ENCODE results near the gene NEUROG1. TPM values are rescaled to one million over a fixed set of nuclear protein-coding genes. Genes with fewer than 3 reads are reported as not detected.
"Not testable (repeated sequence)": the region's sequence is repeated elsewhere in the genome, so short reads cannot be mapped to it uniquely, and the experiment has no call there.

NEUROG1 gene
- total RNA-seq, 1 donor from 2014 or later: not detected

- DNase-seq (no peak), ATAC-seq (no peak)
- intact Hi-C loops (cut with micrococcal nuclease): no loop called here
Observed at GRCh38 chr5:135543001-135543484, 7.3 kb upstream of the NEUROG1 start.

- DNase-seq (no peak), ATAC-seq (no peak)
- intact Hi-C loops (cut with micrococcal nuclease): no loop called here
Observed at GRCh38 chr5:135541807-135542502, 6.2 kb upstream of the NEUROG1 start.

GRCh38 chr5:135539430-135540005, 3.8 kb upstream of the NEUROG1 start:
- ATAC-seq (no peak), DNase-seq (no peak)
- intact Hi-C loops (cut with micrococcal nuclease): no loop called here

- ATAC-seq: no peak
- intact Hi-C loops (cut with micrococcal nuclease): no loop called here
- no peak for DNase-seq
Observed at GRCh38 chr5:135538261-135538660, 2.5 kb upstream of the NEUROG1 start.

GRCh38 chr5:135537745-135538144, 2.0 kb upstream of the NEUROG1 start:
- intact Hi-C loops (cut with micrococcal nuclease): no loop called here
- DNase-seq (no peak), ATAC-seq (no peak)

- no peak for DNase-seq
- ATAC-seq: no peak
- intact Hi-C loops (cut with micrococcal nuclease): no loop called here
Observed at GRCh38 chr5:135537271-135537670, 1.5 kb upstream of the NEUROG1 start.

- ATAC-seq (no peak), DNase-seq (no peak)
- intact Hi-C loops (cut with micrococcal nuclease): no loop called here
Observed at GRCh38 chr5:135535420-135535819, 344 bp downstream of the NEUROG1 start.

- ATAC-seq (no peak), DNase-seq (no peak)
- intact Hi-C loops (cut with micrococcal nuclease): no loop called here
Observed at GRCh38 chr5:135534609-135535419, 950 bp downstream of the NEUROG1 start.

GRCh38 chr5:135533794-135534193, 2.0 kb downstream of the NEUROG1 start:
- DNase-seq (no peak), ATAC-seq (no peak)
- intact Hi-C loops (cut with micrococcal nuclease): no loop called here

GRCh38 chr5:135533334-135533733, 2.4 kb downstream of the NEUROG1 start:
- DNase-seq (no peak), ATAC-seq (no peak)
- intact Hi-C loops (cut with micrococcal nuclease): no loop called here

- intact Hi-C loops (cut with micrococcal nuclease); ATAC-seq; DNase-seq: not testable (repeated sequence)
Observed at GRCh38 chr5:135529576-135529975, 6.2 kb downstream of the NEUROG1 start.

GRCh38 chr5:135526924-135527323, 8.8 kb downstream of the NEUROG1 start:
- DNase-seq (no peak), ATAC-seq (no peak)
- intact Hi-C loops (cut with micrococcal nuclease): no loop called here

- DNase-seq (no peak), ATAC-seq (no peak)
- intact Hi-C loops (cut with micrococcal nuclease): no loop called here
Observed at GRCh38 chr5:135521964-135522363, 13.8 kb downstream of the NEUROG1 start.

- DNase-seq (no peak), ATAC-seq (no peak)
- intact Hi-C loops (cut with micrococcal nuclease): no loop called here
Observed at GRCh38 chr5:135517631-135518030, 18.1 kb downstream of the NEUROG1 start.

- no peak for ATAC-seq
- DNase-seq: no peak
- intact Hi-C loops (cut with micrococcal nuclease): no loop called here
Observed at GRCh38 chr5:135514116-135514515, 21.6 kb downstream of the NEUROG1 start.

- ATAC-seq (no peak), DNase-seq (no peak)
- intact Hi-C loops (cut with micrococcal nuclease): no loop called here
Observed at GRCh38 chr5:135511761-135512575, 23.8 kb downstream of the NEUROG1 start.

GRCh38 chr5:135509995-135510394, 25.8 kb downstream of the NEUROG1 start:
- no peak for DNase-seq
- ATAC-seq: no peak
- intact Hi-C loops (cut with micrococcal nuclease): no loop called here

GRCh38 chr5:135508496-135509005, 27.2 kb downstream of the NEUROG1 start:
- ATAC-seq (no peak), DNase-seq (no peak)
- intact Hi-C loops (cut with micrococcal nuclease): no loop called here

- DNase-seq (no peak), ATAC-seq (no peak)
- intact Hi-C loops (cut with micrococcal nuclease): no loop called here
Observed at GRCh38 chr5:135505973-135506372, 29.8 kb downstream of the NEUROG1 start.

All from left ventricle myocardium superior (tissue), 1 donor.